Measurements from ENCODE around the gene CEP20. TPM values are rescaled to one million over a fixed set of nuclear protein-coding genes. Genes with fewer than 3 reads are reported as not detected.

Gene CEP20
- polyA plus RNA-seq, 1 of the 3 experiments (the other 2 are of a cell fraction): 14.8 TPM

GRCh38 chr16:15873301-15873700 is 15.1 kb downstream of the CEP20 start:
- Histone ChIP-seq H3F3A (replicated peaks; ENCODE audit: insufficient read depth) (no peaks in the 10 kb centered on the region), H3K27ac (ENCODE audit: low read depth in 2 of 2, low read length in 1 of 2) (no peak overlapping the region), H2AFZ (ENCODE audit: low read depth) (no peak overlapping the region), H3K4me3 (ENCODE audit: low read depth in 2 of 2, low read length in 1 of 2) (no peak overlapping the region), H3K9me3 (no peaks in the 10 kb centered on the region), H4K20me1 (ENCODE audit: insufficient read depth) (no peaks in the 10 kb centered on the region), H3K4me1 (ENCODE audit: control insufficient read depth in 1 of 2, insufficient read depth in 2 of 2, low read depth in 1 of 2, low read length in 1 of 2) (no peaks in the 10 kb centered on the region), H3K27me3 (ENCODE audit: insufficient read depth) (no peaks in the 10 kb centered on the region), H3K4me2 (no peak overlapping the region), H3K79me2 (ENCODE audit: insufficient read depth) (peaks cover 33% of the 10 kb centered on the region), H3K9ac (no peak overlapping the region), H3K9me2 (no peaks in the 10 kb centered on the region), H3K36me3 (replicated peaks in 1 of 2; ENCODE audit: control insufficient read depth in 1 of 2, insufficient read depth in 2 of 2, low read length in 1 of 2) (peaks cover 19 to 44% of the 10 kb centered on the region in 2 experiments)
- DNase-seq: no peak
- 95% methylated on average over 2 of the region's 2 CpGs for WGBS (ENCODE audit: low lambda C conversion rate)
- TF ChIP-seq MEF2A (IDR thresholded peaks at IDR 0.05; ENCODE audit: borderline replicate concordance, low read depth) (no peak), SMC3 (IDR thresholded peaks at IDR 0.05; ENCODE audit: low read depth, low read length) (no peak), RCOR1 (IDR thresholded peaks at IDR 0.05; ENCODE audit: low read length) (no peak), YY1 (IDR thresholded peaks at IDR 0.05; ENCODE audit: low read depth) (no peak), NRF1 (IDR thresholded peaks at IDR 0.05; ENCODE audit: low read depth, low read length) (no peak), FOXM1 (IDR thresholded peaks at IDR 0.05; ENCODE audit: low read depth) (no peak), MAX (IDR thresholded peaks at IDR 0.05; ENCODE audit: low read depth) (no peak), FOXJ3 (CRISPR knock-in tag; IDR thresholded peaks at IDR 0.05) (no peak), FOSL2 (IDR thresholded peaks at IDR 0.05; ENCODE audit: borderline replicate concordance, low read depth) (no peak), USF2 (IDR thresholded peaks at IDR 0.05; ENCODE audit: borderline replicate concordance, low read depth, low read length) (no peak), EZH2phosphoT487 (IDR thresholded peaks at IDR 0.05; ENCODE audit: borderline replicate concordance, low read depth) (no peak)
- ChIA-PET CTCF (interaction anchor here (0.7 to 4.8 kb wide), 5 partner anchors 14 to 259 kb away, joined by 3 to 37 read pairs (median 6); partner anchors contain the start of gene MYH11), POLR2A (no interaction called here)

GRCh38 chr16:15870011-15870410 is 18.4 kb downstream of the CEP20 start:
- TF ChIP-seq YY1 (IDR thresholded peaks at IDR 0.05; ENCODE audit: low read depth) (no peak), GATA2 (CRISPR knock-in tag; IDR thresholded peaks at IDR 0.05) (no peak), TEAD4 (IDR thresholded peaks at IDR 0.05; ENCODE audit: borderline replicate concordance, insufficient read depth) (no peak), RFX5 (IDR thresholded peaks at IDR 0.05; ENCODE audit: low read length) (no peak), RCOR1 (IDR thresholded peaks at IDR 0.05; ENCODE audit: low read length) (no peak), CHD2 (IDR thresholded peaks at IDR 0.05; ENCODE audit: low read length, partially characterized antibody) (no peak), ELF1 (IDR thresholded peaks at IDR 0.05) (no peak), MAX (IDR thresholded peaks at IDR 0.05; ENCODE audit: low read depth) (no peak), RXRA (IDR thresholded peaks at IDR 0.05; ENCODE audit: borderline replicate concordance, low read depth) (no peak), ZBTB33 (IDR thresholded peaks at IDR 0.05; ENCODE audit: borderline replicate concordance, low read depth) (no peak), SMC3 (IDR thresholded peaks at IDR 0.05; ENCODE audit: low read depth, low read length) (no peak), MEF2A (IDR thresholded peaks at IDR 0.05; ENCODE audit: borderline replicate concordance, low read depth) (no peak)
- Histone ChIP-seq H2AFZ (ENCODE audit: low read depth) (no peak overlapping the region), H4K20me1 (ENCODE audit: insufficient read depth) (no peaks in the 10 kb centered on the region), H3K36me3 (replicated peaks in 1 of 2; ENCODE audit: control insufficient read depth in 1 of 2, insufficient read depth in 2 of 2, low read length in 1 of 2) (peaks cover 35 to 66% of the 10 kb centered on the region in 2 experiments), H3K27me3 (ENCODE audit: insufficient read depth) (no peaks in the 10 kb centered on the region), H3K9me3 (no peaks in the 10 kb centered on the region), H3K4me1 (ENCODE audit: control insufficient read depth in 1 of 2, insufficient read depth in 2 of 2, low read depth in 1 of 2, low read length in 1 of 2) (no peaks in the 10 kb centered on the region), H3K9ac (no peak overlapping the region), H3K79me2 (ENCODE audit: insufficient read depth) (peaks cover 24% of the 10 kb centered on the region), H3K9me2 (no peaks in the 10 kb centered on the region), H3K4me3 (ENCODE audit: low read depth in 2 of 2, low read length in 1 of 2) (no peak overlapping the region), H3K4me2 (no peak overlapping the region), H3K27ac (ENCODE audit: low read depth in 2 of 2, low read length in 1 of 2) (no peak overlapping the region), H3F3A (replicated peaks; ENCODE audit: insufficient read depth) (no peaks in the 10 kb centered on the region)
- 84% methylated on average over 5 of the region's 5 CpGs for WGBS (ENCODE audit: low lambda C conversion rate)
- ChIA-PET POLR2A (interaction anchor here (0.5 kb wide), 1 partner anchor 274 kb away, joined by 4 read pairs; no protein-coding TSS in a partner anchor), CTCF (interaction anchor here (2.3 kb wide), 1 partner anchor 258 kb away, joined by 10 read pairs; no protein-coding TSS in a partner anchor)
- DNase-seq: no peak
